A673 (cell line): ENCODE results near the gene BACH2.

Experiments used
- CTCF ChIP-seq: fragments of 300-800, 200-600 bp; sonication (generic); conservative IDR thresholded peaks from 2 replicates; pipeline ENCODE4 v1.5.1; 2017; ENCODE audit warnings: low read depth, mild to moderate bottlenecking, antibody characterized with exemption, low read length, moderate library complexity, mixed read lengths
- EZH2 ChIP-seq: fragments of 200-600 bp; sonication (generic); IDR thresholded peaks from 2 replicates; pipeline ENCODE4 v1.6.1; 2017; ENCODE audit warnings: borderline replicate concordance, low read depth, mild to moderate bottlenecking, mixed read lengths, antibody characterized with exemption, low read length; ENCODE audit not compliant: poor library complexity, severe bottlenecking

- TF ChIP-seq CTCF (no peak), EZH2 (no peak)
Measured at GRCh38 chr6:90304308-90304707, 7.7 kb upstream of the BACH2 start.
